ENCODE data around the gene SART3.

SART3 gene

GRCh38 chr12:108589028-108589839 lies 28.3 kb upstream of the SART3 start:
- no peak for TF ChIP-seq ZFX (IDR thresholded peaks at IDR 0.05)
- TF ChIP-seq, protein P1, sequence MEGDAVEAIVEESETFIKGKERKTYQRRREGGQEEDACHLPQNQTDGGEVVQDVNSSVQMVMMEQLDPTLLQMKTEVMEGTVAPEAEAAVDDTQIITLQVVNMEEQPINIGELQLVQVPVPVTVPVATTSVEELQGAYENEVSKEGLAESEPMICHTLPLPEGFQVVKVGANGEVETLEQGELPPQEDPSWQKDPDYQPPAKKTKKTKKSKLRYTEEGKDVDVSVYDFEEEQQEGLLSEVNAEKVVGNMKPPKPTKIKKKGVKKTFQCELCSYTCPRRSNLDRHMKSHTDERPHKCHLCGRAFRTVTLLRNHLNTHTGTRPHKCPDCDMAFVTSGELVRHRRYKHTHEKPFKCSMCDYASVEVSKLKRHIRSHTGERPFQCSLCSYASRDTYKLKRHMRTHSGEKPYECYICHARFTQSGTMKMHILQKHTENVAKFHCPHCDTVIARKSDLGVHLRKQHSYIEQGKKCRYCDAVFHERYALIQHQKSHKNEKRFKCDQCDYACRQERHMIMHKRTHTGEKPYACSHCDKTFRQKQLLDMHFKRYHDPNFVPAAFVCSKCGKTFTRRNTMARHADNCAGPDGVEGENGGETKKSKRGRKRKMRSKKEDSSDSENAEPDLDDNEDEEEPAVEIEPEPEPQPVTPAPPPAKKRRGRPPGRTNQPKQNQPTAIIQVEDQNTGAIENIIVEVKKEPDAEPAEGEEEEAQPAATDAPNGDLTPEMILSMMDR (conservative IDR thresholded peaks at IDR 0.05): no peak
- H3K27ac ChIP-seq: no peak overlapping the region

DNA sequence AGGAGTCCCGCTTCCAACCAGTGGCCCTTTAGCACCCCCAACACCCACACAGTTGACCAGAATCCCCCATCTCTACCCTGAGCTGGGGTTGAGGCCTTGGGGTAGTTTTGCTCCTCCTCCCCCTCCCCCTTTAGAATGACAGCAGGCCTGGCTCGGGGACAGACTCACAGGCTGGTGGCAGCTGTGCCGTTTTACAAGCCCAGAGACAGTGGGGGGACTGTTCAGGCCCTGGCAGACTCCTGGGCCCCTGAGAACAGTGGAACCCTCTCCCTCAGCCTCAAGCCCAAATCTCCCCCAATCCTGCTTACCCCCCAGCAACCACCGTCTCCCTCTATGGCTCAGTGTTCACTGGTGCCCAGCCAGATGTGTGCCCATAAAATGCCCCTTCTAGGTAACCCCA lies 26.9 kb upstream of the SART3 start:
- no peak for TF ChIP-seq ZFX (IDR thresholded peaks at IDR 0.05)
- TF ChIP-seq, protein P1 (conservative IDR thresholded peaks at IDR 0.05): no peak
- no peak overlapping the region for H3K27ac ChIP-seq

DNA sequence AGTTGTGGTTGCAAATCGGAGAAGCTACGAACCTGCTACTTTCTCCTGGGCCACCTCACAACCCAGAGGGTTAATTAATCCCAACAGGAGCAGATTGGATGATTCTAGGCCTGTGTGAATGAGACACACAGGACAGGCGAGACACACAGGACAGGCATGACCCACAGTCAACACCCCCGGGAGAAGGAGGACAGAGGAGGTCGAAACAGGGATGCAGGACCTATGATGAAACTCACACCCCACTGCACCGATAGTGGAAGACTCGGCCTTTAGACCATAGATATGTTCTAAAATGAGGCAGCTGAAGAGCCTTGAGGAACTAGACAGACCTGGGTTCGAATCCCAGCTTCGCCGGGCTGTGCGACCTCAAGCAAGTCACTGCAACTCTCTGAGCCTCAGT lies 25.3 kb upstream of the SART3 start:
- TF ChIP-seq ZFX (IDR thresholded peaks at IDR 0.05): no peak
- TF ChIP-seq, protein P1 (conservative IDR thresholded peaks at IDR 0.05): no peak

DNA sequence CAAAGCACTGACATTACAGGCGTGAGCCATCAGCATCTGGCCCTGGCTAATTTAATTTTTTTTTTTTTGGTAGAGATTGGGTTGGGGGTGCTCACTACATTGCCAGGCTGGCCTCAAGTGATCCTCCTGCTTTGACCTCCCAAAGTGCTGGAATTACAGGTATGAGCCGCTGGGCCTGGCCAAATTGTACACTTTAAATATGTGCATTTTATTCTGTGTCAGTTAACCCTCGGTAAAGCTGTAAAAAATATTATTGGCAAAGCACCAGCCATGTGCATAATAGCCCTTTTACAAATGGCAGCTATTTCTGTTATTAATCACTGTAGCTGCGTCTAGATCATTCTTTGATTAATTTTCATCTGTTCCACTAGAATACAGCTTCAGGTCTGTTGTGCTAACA lies 24.9 kb upstream of the SART3 start:
- H3K27ac ChIP-seq: no peak overlapping the region
- no peak for TF ChIP-seq ZFX (IDR thresholded peaks at IDR 0.05)
- TF ChIP-seq, protein P1 (conservative IDR thresholded peaks at IDR 0.05): no peak

More for the DNA sequence above, 25.3 kb upstream of the SART3 start:
- no peak overlapping the region for H3K27ac ChIP-seq

- no peak overlapping the region for H3K27ac ChIP-seq
- TF ChIP-seq ZFX (IDR thresholded peaks at IDR 0.05): no peak
- TF ChIP-seq, protein P1 (conservative IDR thresholded peaks at IDR 0.05): no peak
Observed at GRCh38 chr12:108584456-108585065, 23.6 kb upstream of the SART3 start.

- TF ChIP-seq ZFX (IDR thresholded peaks at IDR 0.05): no peak
- TF ChIP-seq, protein P1 (conservative IDR thresholded peaks at IDR 0.05): no peak
- no peak overlapping the region for H3K27ac ChIP-seq
Observed at GRCh38 chr12:108583991-108584390, 23.0 kb upstream of the SART3 start.

All from C4-2B (cell line).